Right lobe of liver (tissue), 4 donors: ENCODE data around the gene TVP23C.

Experiments
- CTCF ChIP-seq, 4 donors: fragments of 200-600 bp in 3 of 4; fragments of 450-650 bp in 1 of 4; IDR thresholded peaks; one replicate each; pipeline versions ENCODE4 v1.5.1 to v1.8.0; 2016 to 2022; ENCODE audit warnings: antibody characterized with exemption in 4 of 4, mild to moderate bottlenecking in 2 of 4
- POLR2A ChIP-seq: fragments of 450-650 bp; IDR thresholded peaks from one replicate; pipeline ENCODE4 v1.6.1; 2017; ENCODE audit warnings: antibody characterized with exemption, mild to moderate bottlenecking
- donor health status: DM: no; HTN: no; CAD: no.
- donor health status: DM: no; HTN: no; CAD: no.
- donor health status: DM: no; HTN: yes; CAD: no.

DNA sequence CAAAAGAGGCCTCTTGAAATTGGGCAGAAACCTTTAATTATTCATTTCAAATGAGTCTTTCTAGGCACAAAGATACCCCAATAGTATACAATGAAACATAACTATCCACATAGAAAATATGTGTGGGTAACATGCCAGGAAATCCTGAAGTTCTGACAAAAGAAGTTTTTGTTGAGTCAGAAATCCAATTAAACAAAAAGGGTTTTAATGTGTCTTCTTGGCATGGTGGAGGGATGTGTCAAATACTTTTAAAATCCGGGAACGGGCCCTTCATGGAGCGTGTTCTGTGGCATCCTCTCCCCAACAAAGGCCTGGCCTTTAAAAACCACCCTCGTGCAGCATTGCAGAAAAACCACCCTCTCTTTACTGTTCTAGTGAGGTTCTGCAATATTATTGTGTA, 110.0 kb downstream of the TVP23C start:
- TF ChIP-seq POLR2A (no peak), CTCF (IDR thresholded peaks at IDR 0.05) (no peak)
